LNCAP (cell line): Measurements from ENCODE around the gene GNG7.

Experiments
- CTCF ChIP-seq: fragments of 450-650 bp; IDR thresholded peaks from 2 replicates; pipeline ENCODE4 v1.5.1; 2017; ENCODE audit warnings: mild to moderate bottlenecking

Gene GNG7

DNA sequence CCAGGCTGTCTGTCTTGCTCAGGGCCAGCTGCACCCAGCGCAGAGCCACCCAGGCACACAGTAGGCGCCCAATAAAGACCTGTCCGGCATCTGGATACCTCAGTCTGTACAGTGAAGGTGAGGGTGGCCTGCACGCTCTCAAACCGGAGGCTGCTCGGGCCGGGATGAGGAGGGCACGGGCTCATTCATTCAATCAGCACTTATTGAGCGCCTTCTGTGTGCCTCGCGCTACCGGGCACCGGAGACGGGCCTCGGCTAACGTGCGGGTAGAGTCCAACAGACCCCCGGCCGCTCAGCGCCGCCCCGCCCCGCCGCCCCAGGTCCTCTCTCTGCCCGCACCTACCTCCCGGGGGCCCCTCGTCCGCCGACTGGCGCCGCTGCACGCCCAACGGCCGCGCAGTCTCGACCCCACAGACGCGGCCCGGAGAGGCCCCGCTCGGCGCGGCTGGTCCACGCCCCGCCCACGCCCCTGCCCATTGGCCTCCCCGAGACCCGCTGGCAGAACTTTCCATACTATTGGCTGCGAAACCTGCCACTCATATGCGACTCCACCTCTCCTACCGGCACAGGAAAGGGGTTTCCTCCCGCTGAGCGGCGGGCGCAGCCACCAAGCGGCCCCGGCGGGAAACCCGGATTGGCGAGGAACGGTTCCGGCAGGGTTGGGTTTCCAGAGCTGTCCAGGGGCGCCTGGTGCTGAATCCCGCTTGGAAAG is 37.3 kb upstream of the GNG7 start, which contains the start of gene SLC39A3:
Gene SLC39A3 (minus strand): TSS at position 416 of the 712 bp plus-strand sequence. CDS start 2,760 bp downstream, outside the sequence.
- TF ChIP-seq CTCF, result no peak

DNA sequence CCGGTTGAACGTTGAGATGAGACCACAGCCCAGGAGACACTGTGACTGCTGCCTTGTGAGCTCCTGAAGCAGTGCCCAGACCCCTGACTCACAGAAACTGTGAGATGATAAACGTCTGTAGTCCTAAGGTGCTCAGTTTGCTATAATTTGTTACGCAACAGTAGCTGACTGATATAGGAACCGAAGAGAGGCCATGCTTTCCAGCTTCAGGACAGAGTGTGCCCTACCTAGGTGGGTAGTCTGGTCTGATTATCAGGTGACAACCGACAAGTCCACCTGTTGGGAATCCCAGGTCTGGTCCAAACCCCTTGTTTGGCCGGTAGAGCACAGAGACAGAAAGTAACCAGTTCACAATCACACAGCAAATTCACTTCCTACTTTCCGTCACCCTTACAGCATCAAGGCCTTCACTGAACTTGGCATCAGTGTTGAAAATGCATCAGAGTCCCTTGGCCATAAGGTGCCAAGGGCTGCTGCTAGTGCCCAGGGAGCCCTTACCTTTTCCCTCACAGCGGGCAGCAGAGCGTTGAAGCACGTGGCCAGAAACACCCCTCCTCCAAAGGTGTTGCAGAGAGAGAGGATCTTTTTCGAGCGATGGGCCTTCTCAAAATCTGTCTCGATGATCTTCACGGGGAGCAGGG is 34.2 kb upstream of the GNG7 start:
- TF ChIP-seq CTCF, result no peak

DNA sequence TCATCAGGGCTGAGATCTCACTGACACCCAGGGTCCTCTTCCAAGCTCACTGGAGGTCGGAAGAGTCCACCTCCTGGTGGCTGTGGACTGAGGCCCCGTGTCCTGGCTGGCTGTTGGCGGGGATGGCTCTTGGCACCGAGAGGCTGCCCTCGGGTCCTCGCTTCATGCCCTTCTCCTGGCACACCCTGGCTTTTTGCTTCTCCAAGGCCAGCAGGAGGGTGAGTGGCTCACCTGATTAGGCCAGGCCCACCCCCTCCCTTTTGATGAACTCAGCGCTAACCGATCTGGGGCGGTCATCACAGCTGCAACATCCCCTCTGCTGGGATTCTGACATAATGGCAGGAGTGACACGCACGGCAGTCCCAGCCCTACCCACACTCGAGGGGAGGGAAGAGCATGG is 32.9 kb upstream of the GNG7 start:
- no peak for TF ChIP-seq CTCF

- no peak for TF ChIP-seq CTCF
These were observed 32.2 kb upstream of the GNG7 start for GRCh38 chr19:2734589-2735288.

DNA sequence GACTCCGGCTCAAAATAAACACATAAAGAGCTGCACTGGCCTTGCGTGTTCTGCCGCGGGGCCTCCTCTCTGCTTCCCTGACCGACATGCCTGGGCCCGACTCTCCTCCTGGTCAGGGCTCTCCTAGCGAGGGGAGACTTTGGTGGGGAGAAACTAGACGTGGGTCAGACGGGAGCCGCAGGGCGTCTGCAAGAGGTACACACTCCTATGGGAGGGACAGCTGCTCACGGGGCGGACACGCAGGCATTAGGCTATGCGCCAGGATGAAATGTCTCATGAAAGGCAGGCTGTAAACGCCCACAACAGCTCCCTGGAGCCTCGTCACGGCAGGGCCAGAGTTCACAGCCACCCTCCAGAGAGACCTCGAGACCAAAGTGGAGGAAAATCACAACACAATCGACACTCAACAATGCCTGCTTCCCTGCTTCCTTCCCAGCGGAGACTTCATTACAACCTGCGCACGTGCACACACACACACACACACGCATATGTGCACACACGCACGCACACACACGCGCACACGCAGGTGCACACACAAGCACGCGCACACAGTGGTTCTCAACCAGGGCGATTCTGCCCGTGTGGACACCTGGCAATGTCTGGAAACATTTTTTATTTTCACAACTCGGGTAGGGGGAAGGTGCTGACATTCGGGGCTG is 31.6 kb upstream of the GNG7 start:
- TF ChIP-seq CTCF, result no peak

DNA sequence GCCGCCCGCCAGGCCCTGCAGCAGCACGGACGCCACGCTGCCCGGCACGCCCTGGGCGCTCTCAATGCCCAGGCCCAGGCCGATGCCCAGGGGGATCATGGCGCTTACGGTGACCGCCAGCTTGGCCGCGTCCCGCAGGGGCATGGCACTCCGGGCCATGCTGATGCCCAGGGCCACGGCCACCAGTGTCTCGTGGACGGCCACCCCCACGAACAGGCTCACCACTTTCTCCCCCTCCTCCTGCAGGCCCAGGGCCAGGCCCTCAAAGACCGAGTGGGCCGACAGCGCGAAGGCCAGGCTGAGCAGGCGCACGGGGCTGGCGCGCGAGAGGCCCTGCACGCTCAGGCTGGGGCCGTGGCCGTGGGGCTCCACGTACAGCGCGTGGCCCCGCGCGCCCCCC is 30.4 kb upstream of the GNG7 start:
- no peak for TF ChIP-seq CTCF

DNA sequence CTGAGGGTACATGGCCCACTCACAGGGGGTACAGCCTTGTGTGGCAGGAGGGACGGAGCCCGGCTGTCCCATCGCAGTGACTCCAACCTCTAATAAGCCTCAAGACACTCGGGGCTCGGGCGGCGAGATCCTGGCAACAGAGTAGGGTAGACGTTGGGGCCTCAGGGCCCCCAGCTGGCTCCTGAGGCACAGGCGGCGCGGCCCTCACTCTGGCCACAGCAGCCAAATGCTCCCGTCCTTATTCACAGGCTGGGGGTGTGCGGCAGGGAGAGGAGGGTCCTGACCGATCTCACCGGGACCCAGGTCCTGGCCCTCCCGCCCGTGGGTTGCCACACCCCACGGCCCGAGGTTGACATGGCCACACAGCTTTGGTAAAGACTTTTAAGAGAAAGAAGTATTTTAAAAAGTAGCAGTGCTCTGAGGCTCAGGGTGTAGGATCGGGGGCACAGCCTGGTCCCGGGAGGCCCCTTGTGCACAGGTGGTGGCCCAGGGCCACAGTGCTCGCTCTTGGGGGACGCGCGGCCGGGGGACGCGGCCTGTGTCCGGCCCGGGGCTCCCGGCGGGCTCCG is 29.7 kb upstream of the GNG7 start:
- no peak for TF ChIP-seq CTCF
